Measurements from ENCODE around the gene PJA2.

PJA2 gene

GRCh38 chr5:109364977-109365376, 44.8 kb downstream of the PJA2 start:
- no peaks in the 10 kb centered on the region for H3K79me2 ChIP-seq (ENCODE audit: insufficient read depth, low read length)
- no peak overlapping the region for H3K27ac ChIP-seq (ENCODE audit: low read depth, low read length)
- no peak overlapping the region for H3K9ac ChIP-seq (ENCODE audit: low read length)
- no peaks in the 10 kb centered on the region for H4K20me1 ChIP-seq (ENCODE audit: low read depth, low read length)
- no peaks in the 10 kb centered on the region for H3K9me2 ChIP-seq (replicated peaks; ENCODE audit: insufficient read depth, low read length)
- TF ChIP-seq CTCF (IDR thresholded peaks at IDR 0.05; ENCODE audit: insufficient read depth, low read length, poor library complexity, severe bottlenecking) = no peak
- no peak for TF ChIP-seq EZH2phosphoT487 (conservative IDR thresholded peaks at IDR 0.05; ENCODE audit: low read length)
- H3K9me3 ChIP-seq (ENCODE audit: insufficient read depth, low read length) = no peaks in the 10 kb centered on the region
- no peaks in the 10 kb centered on the region for H3K27me3 ChIP-seq (ENCODE audit: low read length)
- 0 out of 2 replicates have a peak, but pooled peaks cover 3% of the 10 kb centered on the region for H3F3A ChIP-seq (ENCODE audit: insufficient read depth)
- peaks cover 38% of the 10 kb centered on the region for H3K36me3 ChIP-seq (ENCODE audit: low read length)
- no peak overlapping the region for H3K4me2 ChIP-seq (ENCODE audit: low read depth, low read length, poor library complexity, severe bottlenecking)
- no peak overlapping the region for H2AFZ ChIP-seq (ENCODE audit: low read depth, low read length, severe bottlenecking)
- no peak overlapping the region for H3K4me3 ChIP-seq (ENCODE audit: insufficient read depth, low read length, poor library complexity, severe bottlenecking)

GRCh38 chr5:109359642-109360041, 50.1 kb downstream of the PJA2 start:
- Histone ChIP-seq H3K27ac (ENCODE audit: low read depth, low read length) (no peak overlapping the region), H3K27me3 (ENCODE audit: low read length) (no peaks in the 10 kb centered on the region), H3K9ac (ENCODE audit: low read length) (no peak overlapping the region), H3F3A (ENCODE audit: insufficient read depth) (peaks cover 10% of the 10 kb centered on the region; the same call in 1 of the 2 replicates), H3K4me2 (ENCODE audit: low read depth, low read length, poor library complexity, severe bottlenecking) (no peak overlapping the region), H3K79me2 (ENCODE audit: insufficient read depth, low read length) (no peaks in the 10 kb centered on the region; the same call in 1 of the 2 replicates), H4K20me1 (ENCODE audit: low read depth, low read length) (no peaks in the 10 kb centered on the region), H3K36me3 (ENCODE audit: low read length) (peaks cover 25% of the 10 kb centered on the region), H3K9me2 (replicated peaks; ENCODE audit: insufficient read depth, low read length) (no peaks in the 10 kb centered on the region), H3K4me3 (ENCODE audit: insufficient read depth, low read length, poor library complexity, severe bottlenecking) (no peak overlapping the region), H2AFZ (ENCODE audit: low read depth, low read length, severe bottlenecking) (no peak overlapping the region), H3K9me3 (ENCODE audit: insufficient read depth, low read length) (no peaks in the 10 kb centered on the region)
- TF ChIP-seq CTCF (IDR thresholded peaks at IDR 0.05; ENCODE audit: insufficient read depth, low read length, poor library complexity, severe bottlenecking) = no peak
- no peak for TF ChIP-seq EZH2phosphoT487 (conservative IDR thresholded peaks at IDR 0.05; ENCODE audit: low read length)

DNA sequence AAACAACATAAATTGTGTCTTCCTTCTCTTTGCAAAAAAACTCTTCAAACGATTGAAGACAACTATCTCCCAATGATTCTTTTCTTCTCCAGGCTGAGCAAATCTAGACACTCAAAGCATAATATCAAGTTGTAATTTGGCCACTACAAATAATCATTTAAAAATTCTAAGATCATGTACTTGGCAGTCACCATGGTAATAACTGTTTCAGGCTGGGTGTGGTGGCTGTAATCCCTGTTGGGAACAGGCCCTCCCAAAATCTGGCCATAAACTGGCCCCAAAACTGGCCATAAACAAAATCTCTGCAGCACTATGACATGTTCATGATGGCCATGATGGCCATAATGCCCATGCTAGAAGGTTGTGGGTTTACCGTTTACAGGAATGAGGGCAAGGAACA, 52.0 kb downstream of the PJA2 start:
- Histone ChIP-seq H3K4me2 (ENCODE audit: low read depth, low read length, poor library complexity, severe bottlenecking) (no peak overlapping the region), H3K9me3 (ENCODE audit: insufficient read depth, low read length) (no peaks in the 10 kb centered on the region), H3F3A (ENCODE audit: insufficient read depth) (peaks cover 10% of the 10 kb centered on the region; the same call in 1 of the 2 replicates), H3K27ac (ENCODE audit: low read depth, low read length) (no peak overlapping the region), H4K20me1 (ENCODE audit: low read depth, low read length) (no peaks in the 10 kb centered on the region), H3K4me3 (ENCODE audit: insufficient read depth, low read length, poor library complexity, severe bottlenecking) (no peak overlapping the region), H3K9me2 (replicated peaks; ENCODE audit: insufficient read depth, low read length) (no peaks in the 10 kb centered on the region), H3K36me3 (ENCODE audit: low read length) (peaks cover 25% of the 10 kb centered on the region), H3K9ac (ENCODE audit: low read length) (no peak overlapping the region), H2AFZ (ENCODE audit: low read depth, low read length, severe bottlenecking) (no peak overlapping the region), H3K27me3 (ENCODE audit: low read length) (no peaks in the 10 kb centered on the region), H3K79me2 (ENCODE audit: insufficient read depth, low read length) (no peaks in the 10 kb centered on the region; the same call in 1 of the 2 replicates)
- no peak for TF ChIP-seq EZH2phosphoT487 (conservative IDR thresholded peaks at IDR 0.05; ENCODE audit: low read length)
- no peak for TF ChIP-seq CTCF (IDR thresholded peaks at IDR 0.05; ENCODE audit: insufficient read depth, low read length, poor library complexity, severe bottlenecking)

Data from SU-DHL-6 (cell line).